ENCODE data around the gene ZNF431.

DNA sequence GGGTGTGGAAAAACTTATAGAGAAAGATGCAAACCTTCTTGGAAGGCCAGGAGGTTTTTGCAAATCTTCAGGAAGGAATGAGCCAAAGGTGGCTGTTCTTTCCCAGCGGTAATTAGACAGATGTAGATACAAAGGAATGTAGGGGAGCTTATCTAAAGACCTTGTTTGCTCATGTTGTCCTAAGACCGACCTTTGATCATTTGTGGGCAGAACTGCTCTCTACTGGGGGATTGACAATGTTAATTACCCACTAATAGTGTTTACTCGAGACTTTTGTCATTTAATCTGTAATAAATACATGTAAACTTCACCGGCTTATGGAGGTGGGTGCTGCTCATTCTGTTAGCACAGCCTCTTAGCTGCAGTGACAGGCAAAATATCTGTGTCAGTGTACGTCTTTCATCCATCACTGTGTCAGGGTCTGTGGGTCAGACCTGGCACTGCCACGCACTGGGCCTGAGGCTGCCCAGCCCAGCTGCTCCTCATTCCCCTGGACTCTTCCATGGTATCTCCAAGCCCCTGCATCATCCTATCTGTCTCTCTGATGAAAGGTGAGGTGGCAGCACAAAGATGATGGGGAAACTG lies 68.3 kb downstream of the ZNF431 start:
- TF ChIP-seq, protein P1, sequence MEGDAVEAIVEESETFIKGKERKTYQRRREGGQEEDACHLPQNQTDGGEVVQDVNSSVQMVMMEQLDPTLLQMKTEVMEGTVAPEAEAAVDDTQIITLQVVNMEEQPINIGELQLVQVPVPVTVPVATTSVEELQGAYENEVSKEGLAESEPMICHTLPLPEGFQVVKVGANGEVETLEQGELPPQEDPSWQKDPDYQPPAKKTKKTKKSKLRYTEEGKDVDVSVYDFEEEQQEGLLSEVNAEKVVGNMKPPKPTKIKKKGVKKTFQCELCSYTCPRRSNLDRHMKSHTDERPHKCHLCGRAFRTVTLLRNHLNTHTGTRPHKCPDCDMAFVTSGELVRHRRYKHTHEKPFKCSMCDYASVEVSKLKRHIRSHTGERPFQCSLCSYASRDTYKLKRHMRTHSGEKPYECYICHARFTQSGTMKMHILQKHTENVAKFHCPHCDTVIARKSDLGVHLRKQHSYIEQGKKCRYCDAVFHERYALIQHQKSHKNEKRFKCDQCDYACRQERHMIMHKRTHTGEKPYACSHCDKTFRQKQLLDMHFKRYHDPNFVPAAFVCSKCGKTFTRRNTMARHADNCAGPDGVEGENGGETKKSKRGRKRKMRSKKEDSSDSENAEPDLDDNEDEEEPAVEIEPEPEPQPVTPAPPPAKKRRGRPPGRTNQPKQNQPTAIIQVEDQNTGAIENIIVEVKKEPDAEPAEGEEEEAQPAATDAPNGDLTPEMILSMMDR (IDR thresholded peaks at IDR 0.05), result no peak
- TF ChIP-seq EZH2 (IDR thresholded peaks at IDR 0.05), result no peak
- peak; percentile 38 for TF ChIP-seq EZH2phosphoT487 (IDR thresholded peaks at IDR 0.05)
